GM12865 (cell line): ENCODE data around the gene ZNF548.

ENCODE experiments used
- DNase-seq: peaks from one replicate; pipeline ENCODE4 v3.0.0; 2010; ENCODE audit warnings: low read depth
- H3K4me3 ChIP-seq: 2 replicates; pipeline ENCODE4 v1.5.1; 2011; ENCODE audit warnings: mild to moderate bottlenecking, low read depth, low read length, control low read depth
- TF ChIP-seq, protein P1 (sequence below): IDR thresholded peaks from 2 replicates; pipeline ENCODE4 v1.5.1; 2011; ENCODE audit warnings: low read length, control low read depth, low read depth, inconsistent platforms; ENCODE audit not compliant: insufficient read depth; ENCODE audit errors: missing control alignments

ZNF548 gene

DNA sequence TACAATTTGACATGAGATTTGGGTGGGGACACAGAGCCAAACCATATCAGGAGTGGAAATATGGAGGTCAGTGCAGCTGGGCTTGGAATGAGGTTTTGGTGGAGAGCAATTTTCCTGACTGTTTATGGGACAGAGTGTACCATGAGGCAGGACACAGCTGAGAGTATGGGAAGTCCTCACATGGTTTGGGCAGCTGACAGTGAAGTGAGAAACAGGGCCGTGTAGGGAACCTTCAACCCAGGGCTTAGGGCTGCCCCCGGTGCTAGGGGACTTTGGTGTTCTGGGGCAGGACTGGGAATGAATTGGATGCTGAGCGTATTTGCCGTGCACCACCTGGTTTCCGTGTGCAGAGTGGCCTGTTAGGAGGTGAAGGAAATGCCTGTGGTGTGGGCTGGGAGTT, 6.1 kb downstream of the ZNF548 start:
- TF ChIP-seq, protein P1, sequence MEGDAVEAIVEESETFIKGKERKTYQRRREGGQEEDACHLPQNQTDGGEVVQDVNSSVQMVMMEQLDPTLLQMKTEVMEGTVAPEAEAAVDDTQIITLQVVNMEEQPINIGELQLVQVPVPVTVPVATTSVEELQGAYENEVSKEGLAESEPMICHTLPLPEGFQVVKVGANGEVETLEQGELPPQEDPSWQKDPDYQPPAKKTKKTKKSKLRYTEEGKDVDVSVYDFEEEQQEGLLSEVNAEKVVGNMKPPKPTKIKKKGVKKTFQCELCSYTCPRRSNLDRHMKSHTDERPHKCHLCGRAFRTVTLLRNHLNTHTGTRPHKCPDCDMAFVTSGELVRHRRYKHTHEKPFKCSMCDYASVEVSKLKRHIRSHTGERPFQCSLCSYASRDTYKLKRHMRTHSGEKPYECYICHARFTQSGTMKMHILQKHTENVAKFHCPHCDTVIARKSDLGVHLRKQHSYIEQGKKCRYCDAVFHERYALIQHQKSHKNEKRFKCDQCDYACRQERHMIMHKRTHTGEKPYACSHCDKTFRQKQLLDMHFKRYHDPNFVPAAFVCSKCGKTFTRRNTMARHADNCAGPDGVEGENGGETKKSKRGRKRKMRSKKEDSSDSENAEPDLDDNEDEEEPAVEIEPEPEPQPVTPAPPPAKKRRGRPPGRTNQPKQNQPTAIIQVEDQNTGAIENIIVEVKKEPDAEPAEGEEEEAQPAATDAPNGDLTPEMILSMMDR: no peak

DNA sequence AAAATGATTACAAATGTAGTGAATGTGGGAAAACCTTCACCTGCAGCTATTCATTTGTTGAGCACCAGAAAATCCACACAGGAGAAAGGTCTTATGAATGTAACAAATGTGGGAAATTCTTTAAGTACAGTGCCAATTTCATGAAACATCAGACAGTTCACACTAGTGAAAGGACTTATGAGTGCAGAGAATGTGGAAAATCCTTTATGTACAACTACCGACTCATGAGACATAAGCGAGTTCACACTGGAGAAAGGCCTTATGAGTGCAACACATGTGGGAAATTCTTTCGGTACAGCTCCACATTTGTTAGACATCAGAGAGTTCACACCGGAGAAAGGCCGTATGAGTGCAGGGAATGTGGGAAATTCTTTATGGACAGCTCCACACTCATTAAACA, 9.2 kb downstream of the ZNF548 start:
- TF ChIP-seq, protein P1: no peak
- no peak for DNase-seq
- H3K4me3 ChIP-seq: no peak overlapping the region

More for the DNA sequence above, 6.1 kb downstream of the ZNF548 start:
- H3K4me3 ChIP-seq: no peak overlapping the region
- no peak for DNase-seq

DNA sequence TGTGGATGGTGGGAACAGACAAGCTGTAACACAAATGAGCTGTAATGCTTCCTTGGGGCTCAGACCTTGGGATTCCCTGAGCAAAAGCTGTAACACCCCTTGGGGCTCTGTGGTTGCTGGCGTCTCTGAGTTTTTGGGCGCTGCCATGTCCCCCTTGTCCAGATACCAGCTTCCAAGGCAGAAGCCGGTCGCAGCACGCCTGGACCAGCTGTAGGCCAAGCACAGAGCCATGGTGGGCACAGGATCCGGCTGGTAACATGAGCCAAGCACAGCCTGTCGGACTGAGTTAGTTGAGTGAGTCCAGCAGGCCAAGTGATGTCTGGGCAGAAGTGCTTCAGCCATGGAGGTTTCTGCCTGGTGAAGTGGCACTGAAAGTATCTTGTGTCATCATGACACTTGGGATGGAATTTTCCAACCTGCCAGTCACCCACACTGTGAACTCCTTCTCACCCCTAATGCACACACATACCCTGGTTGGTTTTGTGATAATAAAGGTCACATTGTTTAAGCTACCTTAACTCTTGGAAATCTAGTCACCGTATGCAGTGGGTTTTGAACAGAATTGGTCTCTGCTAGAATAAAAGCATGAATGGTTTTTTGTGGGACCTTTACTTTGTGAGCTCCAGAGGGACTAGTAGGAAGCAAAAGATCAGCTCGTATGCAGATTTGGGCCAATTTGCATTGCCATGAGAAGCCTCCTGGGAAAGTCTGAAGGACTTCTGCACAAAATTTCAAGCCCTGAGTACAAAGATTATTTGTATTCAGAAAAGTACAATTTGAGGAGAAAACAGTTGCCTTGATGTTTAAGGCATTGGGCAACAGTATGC, 14.3 kb downstream of the ZNF548 start:
- TF ChIP-seq, protein P1: no peak
- no peak for DNase-seq
- no peak overlapping the region for H3K4me3 ChIP-seq

DNA sequence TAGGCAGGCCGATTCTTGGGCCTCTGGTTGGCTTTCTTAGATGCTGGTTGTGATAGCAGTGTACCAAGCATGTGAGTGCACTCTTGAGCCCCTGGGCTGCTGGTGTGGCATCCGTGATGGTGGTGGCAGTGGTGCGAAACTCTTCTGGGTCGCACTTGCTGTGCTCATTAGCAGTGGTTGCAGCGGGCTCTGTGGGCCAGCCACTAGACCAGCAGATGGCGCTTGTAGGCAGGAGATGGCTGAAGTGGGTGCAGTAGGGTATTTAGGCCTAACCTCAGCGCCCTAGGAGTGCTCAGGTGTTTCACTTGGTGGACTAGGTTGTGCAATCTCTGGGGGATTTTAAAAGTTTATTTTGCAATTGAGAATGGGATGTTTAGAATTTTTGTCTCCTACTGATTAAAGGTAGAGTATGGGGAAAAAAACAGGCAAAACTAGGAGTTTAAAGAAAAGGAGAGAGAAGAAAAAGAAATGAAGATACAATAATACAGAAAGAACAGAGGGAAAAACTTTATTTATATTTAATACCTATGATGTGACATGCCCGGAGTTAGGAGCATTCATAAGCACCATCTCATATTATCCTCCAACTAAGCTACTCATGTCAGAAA, 17.0 kb downstream of the ZNF548 start:
- H3K4me3 ChIP-seq: no peak overlapping the region
- peak; percentile 64 for DNase-seq
- TF ChIP-seq, protein P1: peak; percentile 62

DNA sequence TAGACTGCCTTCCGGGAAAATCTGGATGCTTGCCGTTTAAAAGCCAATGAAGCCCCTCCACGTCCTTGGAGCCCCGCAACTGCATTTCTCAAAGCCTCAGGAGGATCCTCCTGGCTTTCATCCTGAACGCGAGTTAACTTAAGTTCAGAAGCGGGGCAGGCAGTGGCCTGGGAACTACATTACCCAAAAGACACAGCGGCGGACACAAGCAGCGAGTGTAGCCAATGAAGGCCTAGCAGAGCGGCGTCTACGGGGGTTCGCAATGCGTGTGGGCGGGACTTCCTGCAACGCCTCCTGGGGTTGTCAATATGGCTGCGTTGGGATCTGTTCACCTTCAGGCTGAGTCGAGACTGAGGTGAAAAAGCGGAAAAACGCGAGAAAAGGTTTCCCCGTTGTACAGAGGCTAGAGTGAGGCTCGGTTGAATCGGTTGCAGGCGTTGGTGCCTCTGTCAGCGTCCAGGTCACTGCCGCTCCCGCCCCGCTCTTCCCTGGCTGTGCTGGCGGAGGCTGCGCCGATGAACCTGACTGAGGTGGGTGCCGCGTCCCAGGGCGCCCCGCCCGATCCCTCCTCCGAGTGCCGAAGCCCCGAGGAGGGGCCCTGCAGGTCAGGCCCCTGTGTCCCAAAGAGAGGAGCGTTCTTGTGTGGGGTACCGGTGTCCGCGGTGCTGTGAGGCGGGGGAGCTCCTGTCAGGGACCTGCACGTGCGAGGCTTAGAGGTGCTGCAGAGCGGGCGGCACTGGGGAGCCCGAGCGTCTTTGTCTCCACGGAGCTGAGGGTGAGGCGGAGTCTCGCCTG, 21.4 kb downstream of the ZNF548 start, which contains the start of gene ZNF17:
Gene ZNF17, plus strand, starts transcription at position 285 of the 795 bp plus-strand sequence. CDS start 2,455 bp downstream, outside the sequence.
- H3K4me3 ChIP-seq: peak within 1 kb of the TSS; percentile 74
- TF ChIP-seq, protein P1: no peak
- DNase-seq: peak; percentile 96

DNA sequence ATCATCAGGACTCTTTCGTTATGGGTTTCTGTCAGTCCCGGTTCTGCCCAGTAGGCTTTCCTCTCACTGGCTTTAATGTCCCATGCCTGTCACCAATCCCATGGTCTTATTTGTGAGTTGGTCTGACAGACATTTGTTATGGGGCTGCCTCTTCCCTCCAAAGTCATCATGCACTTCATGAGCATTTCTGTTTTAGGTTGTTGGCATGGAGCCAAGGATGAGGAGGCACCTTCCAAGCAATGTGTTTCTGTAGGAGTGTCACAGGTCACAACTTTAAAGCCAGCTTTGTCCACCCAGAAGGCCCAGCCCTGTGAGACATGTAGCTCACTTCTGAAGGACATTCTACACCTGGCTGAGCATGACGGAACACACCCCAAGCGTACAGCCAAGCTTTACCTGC, 29.8 kb downstream of the ZNF548 start:
- DNase-seq: no peak

More for the DNA sequence above, 29.8 kb downstream of the ZNF548 start:
- TF ChIP-seq, protein P1: no peak
- H3K4me3 ChIP-seq: no peak overlapping the region
